GM21447 (cell line): ENCODE data around the gene ARHGAP24.

Experiments
- ATAC-seq: cut with Tn5 transposase; IDR thresholded peaks from one replicate; pipeline ENCODE4 v1.9.1; 2021; ENCODE audit not compliant: unreplicated experiment

The ARHGAP24 gene

GRCh38 chr4:85733798-85734197 is 258.8 kb downstream of the ARHGAP24 start:
- ATAC-seq, result no peak

- ATAC-seq, result no peak
Observed at GRCh38 chr4:85734424-85734831, 259.5 kb downstream of the ARHGAP24 start.

GRCh38 chr4:85736571-85736970 is 261.6 kb downstream of the ARHGAP24 start:
- ATAC-seq, result no peak

GRCh38 chr4:85737254-85737653 is 262.3 kb downstream of the ARHGAP24 start:
- ATAC-seq, result no peak

- no peak for ATAC-seq
Observed at GRCh38 chr4:85738721-85739120, 263.8 kb downstream of the ARHGAP24 start.

- no peak for ATAC-seq
Observed at GRCh38 chr4:85740431-85740861, 265.5 kb downstream of the ARHGAP24 start.

GRCh38 chr4:85741381-85741780 is 266.4 kb downstream of the ARHGAP24 start:
- ATAC-seq, result no peak

- no peak for ATAC-seq
Observed at GRCh38 chr4:85741921-85742591, 267.1 kb downstream of the ARHGAP24 start.

GRCh38 chr4:85744950-85745349 is 270.0 kb downstream of the ARHGAP24 start:
- no peak for ATAC-seq

- no peak for ATAC-seq
Observed at GRCh38 chr4:85745939-85746338, 271.0 kb downstream of the ARHGAP24 start.

GRCh38 chr4:85747882-85748491 is 273.0 kb downstream of the ARHGAP24 start:
- ATAC-seq, result peak; percentile 59

GRCh38 chr4:85748654-85749053 is 273.7 kb downstream of the ARHGAP24 start:
- ATAC-seq, result no peak

- no peak for ATAC-seq
Observed at GRCh38 chr4:85751866-85752265, 276.9 kb downstream of the ARHGAP24 start.

GRCh38 chr4:85755285-85755684 is 280.3 kb downstream of the ARHGAP24 start:
- ATAC-seq, result no peak

- no peak for ATAC-seq
Observed at GRCh38 chr4:85756938-85757337, 282.0 kb downstream of the ARHGAP24 start.

GRCh38 chr4:85759388-85759787 is 284.4 kb downstream of the ARHGAP24 start:
- no peak for ATAC-seq

GRCh38 chr4:85760511-85760910 is 285.6 kb downstream of the ARHGAP24 start:
- ATAC-seq, result no peak

GRCh38 chr4:85761803-85762528 is 287.0 kb downstream of the ARHGAP24 start:
- no peak for ATAC-seq

GRCh38 chr4:85762529-85762871 is 287.6 kb downstream of the ARHGAP24 start:
- ATAC-seq, result no peak

GRCh38 chr4:85763202-85763601 is 288.3 kb downstream of the ARHGAP24 start:
- ATAC-seq, result no peak

- ATAC-seq, result no peak
Observed at GRCh38 chr4:85767649-85768048, 292.7 kb downstream of the ARHGAP24 start.

GRCh38 chr4:85769009-85769408 is 294.1 kb downstream of the ARHGAP24 start:
- ATAC-seq, result no peak
